B cell (primary cell): ENCODE data around the gene CELF2. TPM values are rescaled to one million over a fixed set of nuclear protein-coding genes. Genes with fewer than 3 reads are reported as not detected.

ENCODE experiments used
- ATAC-seq: fragments of 200-7000 bp; cut with Tn5 transposase; one replicate; pipeline ENCODE4 v1.10.0; 2021; ENCODE audit warnings: low read depth, mild to moderate bottlenecking, moderate number of reproducible peaks, moderate library complexity
- CTCF ChIA-PET: fragments of 350-600 bp; sonication (Branson Sonifier 250); formaldehyde crosslinking; loops from one replicate; lab custom pipeline; 2021; ENCODE audit warnings: antibody characterized with exemption, inconsistent platforms; lab: Charles Lee
- POLR2A ChIA-PET: fragments of 350-600 bp; sonication (Branson Sonifier 250); formaldehyde crosslinking; loops from one replicate; lab custom pipeline; 2021; ENCODE audit warnings: antibody characterized with exemption; lab: Charles Lee
- DNase-seq: peaks from one replicate; pipeline ENCODE4 v3.0.0; 2013
- H2AFZ ChIP-seq: 2 replicates; pipeline ENCODE4 v1.6.1; 2012; ENCODE audit warnings: mild to moderate bottlenecking, low read depth, low read length; ENCODE audit not compliant: insufficient read depth, poor library complexity, severe bottlenecking
- H3K27ac ChIP-seq, 2 donors: 1 replicate in 1 of 2; 2 replicates in 1 of 2; pipeline ENCODE4 v1.5.1; 2012 to 2013; ENCODE audit warnings: low read length in 2 of 2, mild to moderate bottlenecking in 2 of 2, moderate library complexity in 1 of 2
- H3K27me3 ChIP-seq, 4 experiments: fragments of 200-600 bp in 1 of 4; sonication (generic) in 1 of 4; replicated peaks in 1 of 4; 1 replicate in 2 of 4; 2 replicates in 2 of 4; pipeline versions ENCODE4 v1.6.1 to v1.7.0; 2013 to 2016; ENCODE audit warnings: low read length in 3 of 4, mild to moderate bottlenecking in 2 of 4, mixed read lengths in 1 of 4, moderate library complexity in 1 of 4; ENCODE audit not compliant: insufficient read depth in 4 of 4, control insufficient read depth in 3 of 4; ENCODE audit errors: control extremely low read depth in 1 of 4
- H3K36me3 ChIP-seq, 2 experiments: replicated peaks in 1 of 2; 1 replicate in 1 of 2; 2 replicates in 1 of 2; pipeline versions ENCODE4 v1.6.1 to v1.7.1; 2013; ENCODE audit warnings: low read length in 1 of 2; ENCODE audit not compliant: insufficient read depth in 2 of 2, control insufficient read depth in 1 of 2; ENCODE audit errors: control extremely low read depth in 1 of 2, extremely low read depth in 1 of 2
- H3K4me1 ChIP-seq, 2 donors: fragments of 200-600 bp in 1 of 2; sonication (generic) in 1 of 2; 1 replicate in 1 of 2; 2 replicates in 1 of 2; pipeline versions ENCODE4 v1.5.1 to v1.6.1; 2013 to 2017; ENCODE audit warnings: low read length in 2 of 2; ENCODE audit not compliant: control insufficient read depth in 2 of 2, insufficient read depth in 2 of 2
- H3K4me2 ChIP-seq: replicated peaks from 2 replicates; pipeline ENCODE3; 2012; ENCODE audit warnings: mild to moderate bottlenecking, low read depth, low read length; ENCODE audit not compliant: poor library complexity, severe bottlenecking
- H3K4me3 ChIP-seq, 5 experiments: fragments of 200-600 bp in 1 of 5; sonication (generic) in 1 of 5; 1 replicate in 3 of 5; 2 replicates in 2 of 5; pipeline versions ENCODE4 v1.5.1 to v1.7.0; 2011 to 2016; ENCODE audit warnings: low read length in 4 of 5, mild to moderate bottlenecking in 4 of 5, low read depth in 2 of 5, control low read depth in 1 of 5, moderate library complexity in 1 of 5; ENCODE audit not compliant: insufficient read depth in 1 of 5; ENCODE audit errors: control extremely low read depth in 1 of 5, extremely low read depth in 1 of 5
- H3K79me2 ChIP-seq: fragments of 200-600 bp; sonication (generic); one replicate; pipeline ENCODE4 v1.6.0; 2016; ENCODE audit warnings: low read length; ENCODE audit not compliant: control insufficient read depth, insufficient read depth
- H3K9ac ChIP-seq: fragments of 200-600 bp; sonication (generic); 2 replicates; pipeline ENCODE4 v1.6.1; 2017; ENCODE audit warnings: mild to moderate bottlenecking, low read length, moderate library complexity
- H3K9me3 ChIP-seq, 3 donors: one replicate each; pipeline versions ENCODE4 v1.6.1 to v1.7.1; 2013; ENCODE audit warnings: low read length in 2 of 3; ENCODE audit not compliant: control insufficient read depth in 2 of 3, insufficient read depth in 1 of 3; ENCODE audit errors: control extremely low read depth in 1 of 3
- H4K20me1 ChIP-seq: 2 replicates; pipeline ENCODE4 v1.6.0; 2012; ENCODE audit warnings: mild to moderate bottlenecking, low read length; ENCODE audit not compliant: insufficient read depth, control insufficient read depth, poor library complexity, severe bottlenecking
- H3K27ac Mint-ChIP-seq: one replicate; pipeline ENCODE4 v1.8.0; 2021; ENCODE audit warnings: mixed read lengths
- H3K27me3 Mint-ChIP-seq: one replicate; pipeline ENCODE4 v1.8.0; 2021; ENCODE audit warnings: mixed read lengths
- H3K4me1 Mint-ChIP-seq: one replicate; pipeline ENCODE4 v1.8.0; 2021; ENCODE audit warnings: mixed read lengths
- H3K4me3 Mint-ChIP-seq: one replicate; pipeline ENCODE4 v1.8.0; 2021; ENCODE audit warnings: mixed read lengths
- H3K9me3 Mint-ChIP-seq: one replicate; pipeline ENCODE4 v1.8.0; 2022; ENCODE audit warnings: mixed read lengths; ENCODE audit not compliant: insufficient read depth
- CTCF ChIP-seq: fragments of 200-600 bp; IDR thresholded peaks from one replicate; pipeline ENCODE4 v1.8.0; 2022; ENCODE audit warnings: antibody characterized with exemption, mild to moderate bottlenecking
- EZH2 ChIP-seq: IDR thresholded peaks from 2 replicates; pipeline ENCODE4 v1.6.1; 2012; ENCODE audit warnings: borderline replicate concordance, low read depth, mild to moderate bottlenecking, moderate library complexity, low read length; ENCODE audit not compliant: insufficient read depth, poor library complexity, severe bottlenecking
- WGBS: methylation state at CpG from one replicate; pipeline ENCODE4 v1.1.5; 2013; ENCODE audit warnings: missing lambda C conversion rate; ENCODE audit not compliant: insufficient coverage; 5-methylcytosine and 5-hydroxymethylcytosine counted together
- intact Hi-C: fragments of 100-400 bp; cut with micrococcal nuclease; formaldehyde crosslinking; loops from one replicate; pipeline ENCODE4 v1.10.0; 2022
- polyA plus RNA-seq: library from polyadenylated mRNA; depleted of rRNA; stranded (reverse); fragments of >200 nt; gene quantifications from 2 replicates; pipeline ENCODE4 v1.2.3, GENCODE V29; 2012
- total RNA-seq, 2 donors: library from RNA; stranded (reverse); fragments of 120-200 nt in 1 of 2; gene quantifications; 1 replicate in 1 of 2; 2 replicates in 1 of 2; pipeline versions ENCODE4 v1.2.3 to v1.2.4, GENCODE V29; 2013 to 2022

Gene CELF2
- total and polyA plus RNA-seq, 2 donors (not counting 1 experiment from before 2014, with no cell fraction given) = 59.5 to 112 TPM

- H3K27me3 Mint-ChIP-seq = peaks cover 1% of the 10 kb centered on the region
- H3K9me3 Mint-ChIP-seq = no peaks in the 10 kb centered on the region
- H3K4me1 ChIP-seq = peaks cover 0 to 3% of the 10 kb centered on the region in 2 donors
- H3K79me2 ChIP-seq = no peaks in the 10 kb centered on the region
- WGBS = 96% methylated on average over 5 of the region's 6 CpGs
- no peak for DNase-seq
- H3K9me3 ChIP-seq = no peaks in the 10 kb centered on the region
- no peak overlapping the region for H3K4me3 ChIP-seq
- H3K9ac ChIP-seq = no peak overlapping the region
- CTCF ChIA-PET = no interaction called here
- no peaks in the 10 kb centered on the region for H3K36me3 ChIP-seq
- intact Hi-C loops = no loop called here
- no peak overlapping the region for H2AFZ ChIP-seq
- H3K4me2 ChIP-seq = no peak overlapping the region
- H4K20me1 ChIP-seq = no peaks in the 10 kb centered on the region
- no peak overlapping the region for H3K27ac ChIP-seq
- H3K4me3 Mint-ChIP-seq = no peak overlapping the region
- H3K4me1 Mint-ChIP-seq = peaks cover 7% of the 10 kb centered on the region
- TF ChIP-seq EZH2 (no peak), CTCF (no peak)
- no peak for ATAC-seq
- POLR2A ChIA-PET = no interaction called here
- H3K27me3 ChIP-seq = no peaks in the 10 kb centered on the region
- no peak overlapping the region for H3K27ac Mint-ChIP-seq
Measured at GRCh38 chr10:11089272-11089671, 71.6 kb downstream of the CELF2 start.

GRCh38 chr10:11091517-11092102 is 73.9 kb downstream of the CELF2 start:
- Histone ChIP-seq H3K4me2 (no peak overlapping the region), H3K27ac (no peak overlapping the region), H3K79me2 (no peaks in the 10 kb centered on the region), H2AFZ (no peak overlapping the region), H3K4me1 (peaks cover 0 to 5% of the 10 kb centered on the region in 2 donors), H3K9ac (no peak overlapping the region), H3K4me3 (no peak overlapping the region), H3K9me3 (no peaks in the 10 kb centered on the region), H3K27me3 (no peaks in the 10 kb centered on the region), H4K20me1 (no peaks in the 10 kb centered on the region), H3K36me3 (no peaks in the 10 kb centered on the region)
- TF ChIP-seq EZH2 = no peak
- no peak for TF ChIP-seq CTCF
- intact Hi-C loops = no loop called here
- CTCF ChIA-PET = no interaction called here
- POLR2A ChIA-PET = no interaction called here
- no peak for ATAC-seq
- peaks cover 11% of the 10 kb centered on the region for H3K4me1 Mint-ChIP-seq
- no peak overlapping the region for H3K27ac Mint-ChIP-seq
- no peaks in the 10 kb centered on the region for H3K9me3 Mint-ChIP-seq
- DNase-seq = no peak
- H3K27me3 Mint-ChIP-seq = peaks cover under 1% of the 10 kb centered on the region
- H3K4me3 Mint-ChIP-seq = no peak overlapping the region
- no CpG with 5 or more reads among the region's 10 CpGs for WGBS
